ENCODE results near the gene EFHD2.
A peak's percentile ranks its signal among the peaks of the same experiment; 100 is the strongest.

Gene EFHD2

GRCh38 chr1:15407580-15407979, 2.1 kb upstream of the EFHD2 start:
- no peak overlapping the region for H3K4me3 ChIP-seq (replicated peaks; ENCODE audit: low read depth, low read length)
- no peaks in the 10 kb centered on the region for H3K27me3 ChIP-seq (replicated peaks; ENCODE audit: control insufficient read depth, insufficient read depth, low read length)
- DNase-seq (ENCODE audit: extremely low read depth, insufficient read length) = no peak
- H3K36me3 ChIP-seq (ENCODE audit: control insufficient read depth, insufficient read depth, low read length) = no peaks in the 10 kb centered on the region
- TF ChIP-seq, protein P1, sequence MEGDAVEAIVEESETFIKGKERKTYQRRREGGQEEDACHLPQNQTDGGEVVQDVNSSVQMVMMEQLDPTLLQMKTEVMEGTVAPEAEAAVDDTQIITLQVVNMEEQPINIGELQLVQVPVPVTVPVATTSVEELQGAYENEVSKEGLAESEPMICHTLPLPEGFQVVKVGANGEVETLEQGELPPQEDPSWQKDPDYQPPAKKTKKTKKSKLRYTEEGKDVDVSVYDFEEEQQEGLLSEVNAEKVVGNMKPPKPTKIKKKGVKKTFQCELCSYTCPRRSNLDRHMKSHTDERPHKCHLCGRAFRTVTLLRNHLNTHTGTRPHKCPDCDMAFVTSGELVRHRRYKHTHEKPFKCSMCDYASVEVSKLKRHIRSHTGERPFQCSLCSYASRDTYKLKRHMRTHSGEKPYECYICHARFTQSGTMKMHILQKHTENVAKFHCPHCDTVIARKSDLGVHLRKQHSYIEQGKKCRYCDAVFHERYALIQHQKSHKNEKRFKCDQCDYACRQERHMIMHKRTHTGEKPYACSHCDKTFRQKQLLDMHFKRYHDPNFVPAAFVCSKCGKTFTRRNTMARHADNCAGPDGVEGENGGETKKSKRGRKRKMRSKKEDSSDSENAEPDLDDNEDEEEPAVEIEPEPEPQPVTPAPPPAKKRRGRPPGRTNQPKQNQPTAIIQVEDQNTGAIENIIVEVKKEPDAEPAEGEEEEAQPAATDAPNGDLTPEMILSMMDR (IDR thresholded peaks at IDR 0.05; ENCODE audit: insufficient read depth, low read length, poor library complexity, severe bottlenecking) = no peak

DNA sequence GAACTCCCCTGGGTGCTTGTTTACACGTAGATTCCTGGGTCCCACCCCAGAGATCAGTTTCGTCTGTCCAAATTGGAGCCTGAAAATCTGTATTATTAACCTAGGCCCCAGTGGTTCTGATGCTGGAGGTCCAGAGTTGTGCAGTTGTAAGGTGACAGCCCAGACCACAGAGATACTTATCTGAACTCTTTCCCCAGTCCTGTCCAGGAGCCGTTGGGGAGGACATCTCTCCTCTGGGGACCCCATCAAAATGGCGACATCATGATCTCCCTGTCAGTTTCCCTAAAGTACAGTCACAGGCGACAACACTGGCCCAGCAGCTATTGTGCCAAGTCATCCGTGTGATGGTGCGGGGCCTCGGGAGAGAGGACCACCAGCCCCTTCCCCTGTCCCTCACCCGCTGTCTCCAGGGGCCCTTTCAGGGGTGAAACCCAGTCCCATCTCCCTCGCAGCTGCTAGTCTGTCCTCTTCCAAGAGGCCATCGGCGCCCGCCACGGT, 749 bp upstream of the EFHD2 start:
- peaks cover 2% of the 10 kb centered on the region for H3K36me3 ChIP-seq (ENCODE audit: control insufficient read depth, insufficient read depth, low read length)
- no peak for DNase-seq (ENCODE audit: extremely low read depth, insufficient read length)
- TF ChIP-seq, protein P1 (IDR thresholded peaks at IDR 0.05; ENCODE audit: insufficient read depth, low read length, poor library complexity, severe bottlenecking) = no peak
- H3K4me3 ChIP-seq (replicated peaks; ENCODE audit: low read depth, low read length) = peak overlapping the region; percentile 78
- H3K27me3 ChIP-seq (replicated peaks; ENCODE audit: control insufficient read depth, insufficient read depth, low read length) = no peaks in the 10 kb centered on the region

- H3K27me3 ChIP-seq (replicated peaks; ENCODE audit: control insufficient read depth, insufficient read depth, low read length) = no peaks in the 10 kb centered on the region
- TF ChIP-seq, protein P1 (IDR thresholded peaks at IDR 0.05; ENCODE audit: insufficient read depth, low read length, poor library complexity, severe bottlenecking) = no peak
Measured at GRCh38 chr1:15410223-15410883, 665 bp downstream of the EFHD2 start.

DNA sequence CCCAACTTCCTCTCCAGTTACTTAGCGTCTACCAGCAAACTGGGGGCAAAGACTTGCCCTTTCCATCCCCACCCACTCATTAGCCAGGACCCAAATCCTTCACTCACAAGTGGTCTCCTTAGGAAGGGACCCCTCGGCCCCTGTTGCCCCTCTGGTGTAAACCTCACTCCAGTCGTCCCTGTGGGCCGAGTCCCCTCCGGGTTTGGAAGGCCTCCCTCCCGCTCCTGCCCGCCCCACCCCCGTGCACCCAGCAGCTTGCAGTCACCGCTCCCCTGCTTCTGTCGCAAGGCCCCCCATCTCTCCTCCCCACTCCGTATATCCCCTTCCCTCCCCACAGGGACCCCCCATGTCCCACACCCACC, 1.2 kb downstream of the EFHD2 start:
- H3K27me3 ChIP-seq (replicated peaks; ENCODE audit: control insufficient read depth, insufficient read depth, low read length) = no peaks in the 10 kb centered on the region
- H3K36me3 ChIP-seq (ENCODE audit: control insufficient read depth, insufficient read depth, low read length) = peaks cover 2% of the 10 kb centered on the region
- no peak for DNase-seq (ENCODE audit: extremely low read depth, insufficient read length)
- TF ChIP-seq, protein P1 (IDR thresholded peaks at IDR 0.05; ENCODE audit: insufficient read depth, low read length, poor library complexity, severe bottlenecking) = no peak
- peak overlapping the region; percentile 78 for H3K4me3 ChIP-seq (replicated peaks; ENCODE audit: low read depth, low read length)

More at GRCh38 chr1:15410223-15410883, 665 bp downstream of the EFHD2 start:
- Histone ChIP-seq H3K4me3 (replicated peaks; ENCODE audit: low read depth, low read length) (peak overlapping the region; percentile 78), H3K36me3 (ENCODE audit: control insufficient read depth, insufficient read depth, low read length) (peaks cover 2% of the 10 kb centered on the region)
- no peak for DNase-seq (ENCODE audit: extremely low read depth, insufficient read length)

- Histone ChIP-seq H3K4me3 (replicated peaks; ENCODE audit: low read depth, low read length) (peak overlapping the region; percentile 78), H3K36me3 (ENCODE audit: control insufficient read depth, insufficient read depth, low read length) (peaks cover 2% of the 10 kb centered on the region), H3K27me3 (replicated peaks; ENCODE audit: control insufficient read depth, insufficient read depth, low read length) (no peaks in the 10 kb centered on the region)
- TF ChIP-seq, protein P1 (IDR thresholded peaks at IDR 0.05; ENCODE audit: insufficient read depth, low read length, poor library complexity, severe bottlenecking) = no peak
- DNase-seq (ENCODE audit: extremely low read depth, insufficient read length) = peak; percentile 81
Measured at GRCh38 chr1:15411593-15412137, 2.0 kb downstream of the EFHD2 start.
